Occipital lobe (tissue), 2 donors: ENCODE results near the gene SENP7. TPM values are rescaled to one million over a fixed set of nuclear protein-coding genes. Genes with fewer than 3 reads are reported as not detected.
"Not testable (repeated sequence)": the region's sequence is repeated elsewhere in the genome, so short reads cannot be mapped to it uniquely, and the experiment has no call there.

Source experiments
- DNase-seq: peaks from one replicate; lab custom pipeline; 2025; lab: John Stamatoyannopoulos, UW
- total RNA-seq: library from RNA; depleted of rRNA; stranded (reverse); fragments of >200 nt; gene quantifications from one replicate; pipeline ENCODE4 v1.2.3, GENCODE V29; 2014

The SENP7 gene
- total RNA-seq, 1 donor from 2014 or later = 107 TPM

DNA sequence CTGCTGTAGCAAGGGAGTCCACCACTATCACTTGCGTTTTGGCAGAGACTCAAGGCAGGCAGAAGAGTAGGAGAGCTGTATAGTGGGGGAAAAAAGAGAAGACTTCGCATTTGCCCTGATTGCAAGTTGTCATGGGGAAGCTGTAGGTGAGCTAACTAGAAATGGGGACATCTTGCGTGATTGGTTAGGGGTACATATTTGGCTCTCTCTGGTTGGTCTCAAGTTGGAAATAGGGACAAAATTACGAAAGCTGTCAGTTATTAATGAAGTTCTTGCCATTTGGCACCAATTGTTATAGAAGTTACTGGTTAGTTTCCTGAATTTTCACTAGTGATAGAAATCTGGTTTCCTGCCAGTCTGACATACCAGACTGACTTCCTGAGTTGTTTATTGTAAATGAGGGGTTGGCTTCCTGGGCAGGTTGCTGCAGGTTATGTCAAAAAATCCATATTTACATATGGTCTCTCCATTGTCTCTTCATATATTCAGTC, 8.2 kb upstream of the SENP7 start:
- no peak for DNase-seq

DNA sequence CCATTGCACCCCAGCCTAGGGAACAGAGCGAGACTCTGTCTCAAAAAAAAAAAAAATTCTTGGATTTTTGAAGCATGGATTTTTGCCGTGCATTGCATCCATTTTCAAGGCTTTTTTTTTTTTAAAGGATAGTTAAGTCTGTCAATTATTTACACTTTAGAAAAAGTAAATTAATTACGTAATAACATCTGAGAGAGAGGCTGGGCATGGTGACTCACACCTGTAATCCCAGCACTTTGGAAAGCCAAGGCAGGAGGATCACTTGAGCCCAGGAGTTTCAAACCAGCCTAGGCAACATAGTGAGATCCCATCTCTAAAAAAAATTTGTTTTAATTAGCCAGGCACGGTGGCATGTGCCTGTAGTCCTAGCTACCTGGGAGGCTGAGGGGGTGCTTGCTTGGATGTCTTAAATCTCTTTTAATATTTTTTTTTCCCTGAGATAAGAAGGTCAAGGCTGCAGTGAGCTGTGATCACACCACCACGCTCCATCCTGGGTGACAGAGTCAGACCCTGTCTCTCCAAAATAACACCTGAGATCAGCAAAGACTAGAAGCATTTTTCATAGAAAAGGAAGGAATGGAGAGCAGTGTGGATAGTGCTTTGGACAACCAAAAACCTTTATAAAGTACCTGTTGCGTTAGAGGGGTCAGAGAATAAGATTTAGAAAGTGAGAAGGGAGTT, 6.8 kb upstream of the SENP7 start:
- DNase-seq = no peak

DNA sequence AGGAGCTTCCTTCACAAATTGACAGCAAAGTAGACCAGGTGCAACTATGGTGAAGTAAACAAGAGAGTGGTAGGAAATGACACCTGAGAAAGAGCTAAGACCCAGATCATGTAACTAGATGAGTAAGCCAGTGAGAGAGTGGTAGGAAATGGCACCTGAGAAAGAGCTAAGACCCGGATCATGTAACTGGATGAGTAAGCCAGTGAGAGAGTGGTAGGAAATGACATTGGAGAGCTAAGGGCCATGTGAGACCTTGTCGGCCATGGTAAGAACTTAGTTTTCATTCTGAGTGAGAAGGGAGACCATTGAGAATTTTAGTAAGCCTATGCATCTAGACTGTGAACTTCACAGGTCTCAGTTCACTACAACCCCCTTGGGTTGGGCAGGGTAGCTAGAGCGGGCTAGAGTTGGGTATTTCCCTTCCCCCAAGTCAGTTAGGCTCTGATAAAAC, 5.4 kb upstream of the SENP7 start:
- no peak for DNase-seq

DNA sequence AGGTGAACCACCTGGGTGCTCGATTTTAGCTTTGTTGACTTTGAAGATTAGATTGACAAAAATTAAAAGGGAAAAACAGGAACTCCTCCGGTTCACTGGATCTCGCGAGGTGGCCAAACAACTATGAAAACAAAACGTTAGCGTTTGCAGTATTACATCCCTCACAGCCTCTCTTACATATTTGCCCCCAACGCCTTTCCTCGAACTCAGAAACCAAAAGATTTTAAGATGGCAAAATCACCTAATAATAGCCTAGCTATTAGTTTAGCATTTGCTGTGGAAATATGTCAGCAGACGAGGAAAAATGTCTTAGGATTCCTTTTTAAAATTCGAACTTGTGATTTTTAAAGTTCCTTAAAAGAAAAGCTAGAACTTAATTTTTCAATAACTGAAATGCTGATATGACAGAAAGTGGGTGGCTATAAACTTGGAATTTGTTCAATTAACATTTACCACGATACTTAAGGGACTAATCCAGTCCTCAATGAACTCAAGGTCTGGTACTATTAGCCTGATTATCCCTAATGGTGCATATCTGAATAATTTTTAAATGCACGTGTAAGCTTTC, 491 bp upstream of the SENP7 start:
- DNase-seq = no peak

DNA sequence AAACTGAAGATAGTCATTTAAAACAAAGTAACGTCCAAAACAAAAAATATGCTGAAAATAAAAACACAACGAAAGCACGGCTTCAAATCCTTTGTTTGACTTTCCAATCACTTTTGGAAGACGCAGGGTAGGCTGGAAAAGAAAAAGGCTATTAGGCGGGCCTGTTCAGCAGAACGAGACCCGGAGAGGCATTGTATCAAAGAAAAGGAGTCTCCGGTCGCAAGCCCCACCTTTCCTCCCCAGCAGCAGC, 691 bp downstream of the SENP7 start:
- DNase-seq = no peak

DNA sequence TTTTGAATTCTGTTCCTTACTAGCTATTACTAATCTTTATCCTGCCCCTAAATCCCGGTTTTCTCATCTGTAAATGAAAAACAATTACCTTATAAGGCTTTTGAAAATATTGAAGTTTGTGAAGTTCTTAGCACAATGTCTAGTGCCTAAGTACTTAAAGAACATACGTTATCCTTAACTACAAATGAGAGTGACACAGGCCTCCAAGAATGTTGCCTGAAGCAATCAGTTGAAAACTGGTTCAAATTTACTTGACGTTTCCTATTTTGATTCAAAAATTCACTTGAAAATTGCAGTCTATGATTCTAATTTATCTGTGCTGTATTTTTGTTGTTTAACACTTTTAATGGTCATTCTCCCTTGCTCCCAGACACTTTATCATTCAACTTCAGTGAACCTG, 3.2 kb downstream of the SENP7 start:
- DNase-seq = no peak

DNA sequence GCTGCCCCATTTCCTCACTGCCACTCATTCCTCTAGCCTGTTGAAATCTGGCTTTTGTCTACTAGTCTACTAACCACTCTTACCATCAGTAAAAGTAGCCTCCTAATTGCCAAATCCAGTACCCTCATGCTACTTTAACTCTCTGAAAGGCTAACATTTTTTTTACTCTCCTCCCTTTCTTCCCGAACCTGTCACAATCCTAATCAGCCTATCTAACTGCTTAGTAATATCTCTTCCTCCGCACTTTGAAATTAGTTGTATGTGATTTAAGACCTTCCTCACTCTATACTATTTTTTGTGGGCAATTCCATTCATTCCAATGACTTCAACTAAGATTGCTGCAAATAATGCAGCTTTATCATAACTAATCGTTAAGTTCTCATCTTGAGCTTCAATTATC, 3.7 kb downstream of the SENP7 start:
- no peak for DNase-seq

DNA sequence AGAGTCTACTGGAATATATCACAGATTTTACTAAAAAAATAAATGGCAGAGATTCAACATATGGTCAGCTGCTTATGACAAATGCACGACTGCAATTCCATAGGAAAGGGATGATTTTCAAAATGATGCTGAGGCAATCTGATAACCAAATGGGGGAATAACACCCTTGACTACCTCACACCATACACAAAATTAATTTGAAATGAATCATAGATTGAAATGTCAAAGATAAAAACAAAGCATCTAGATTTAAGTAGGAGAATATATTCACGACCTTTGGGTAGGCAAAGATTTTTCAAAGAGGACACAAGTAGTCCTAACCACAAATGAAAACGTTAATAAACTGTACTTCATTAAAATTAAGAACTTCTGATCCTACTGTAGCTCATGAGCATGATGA, 11.2 kb downstream of the SENP7 start:
- DNase-seq = no peak

DNA sequence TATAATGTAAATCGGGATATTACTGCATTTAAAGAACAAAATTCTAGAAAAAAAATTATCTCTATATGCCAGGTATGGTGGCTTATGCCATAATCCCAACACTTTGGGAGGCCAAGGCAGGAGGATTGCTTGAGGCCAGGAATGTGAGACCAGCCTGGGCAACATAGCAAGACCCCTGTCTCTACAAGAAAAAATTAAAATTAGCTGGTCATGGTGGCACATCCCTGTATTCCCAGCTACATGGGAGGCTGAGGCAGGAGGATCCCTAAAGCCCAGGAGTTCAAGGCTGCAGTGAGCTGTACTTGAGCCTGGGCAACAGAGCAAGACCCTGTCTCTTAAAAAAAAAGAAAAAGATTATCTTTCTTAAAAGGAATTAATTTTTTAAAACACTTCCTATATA, 12.8 kb downstream of the SENP7 start:
- no peak for DNase-seq

DNA sequence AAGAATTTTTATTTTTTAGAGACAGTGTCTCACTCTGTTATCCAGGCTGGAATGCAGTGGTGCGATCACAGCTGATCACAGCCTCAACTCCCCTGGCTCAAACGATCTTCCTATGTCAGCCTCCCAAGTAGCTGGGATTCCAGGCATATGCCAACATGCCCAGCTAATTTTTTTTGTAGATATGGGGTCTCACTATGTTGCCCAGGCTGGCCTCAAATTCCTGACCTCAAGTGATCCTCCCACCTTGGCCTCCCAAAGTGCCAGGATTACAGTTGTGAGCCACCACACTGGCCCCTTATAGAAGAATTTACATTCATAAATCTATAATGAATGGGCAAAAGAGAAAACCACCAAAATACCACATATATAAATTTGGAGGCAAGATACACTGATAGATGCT, 15.2 kb downstream of the SENP7 start:
- DNase-seq = no peak

DNA sequence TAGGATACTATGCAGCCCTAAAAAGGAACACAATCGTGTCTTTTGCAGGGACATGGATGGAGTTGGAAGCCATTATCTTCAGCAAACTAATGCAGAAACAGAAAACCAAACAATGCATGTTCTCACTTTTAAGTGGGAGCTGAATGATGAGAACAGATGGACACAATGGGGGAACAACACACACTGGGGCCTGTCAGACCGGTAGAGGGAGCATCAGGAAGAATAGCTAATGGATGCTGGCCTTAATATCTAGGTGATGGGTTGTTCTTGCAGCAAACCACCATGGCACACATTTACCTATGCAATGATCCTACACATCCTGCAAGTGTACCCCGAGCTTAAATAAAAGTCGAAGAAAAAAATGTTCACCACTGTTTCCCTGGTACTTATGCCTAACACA, 17.5 kb downstream of the SENP7 start:
- DNase-seq = no peak

DNA sequence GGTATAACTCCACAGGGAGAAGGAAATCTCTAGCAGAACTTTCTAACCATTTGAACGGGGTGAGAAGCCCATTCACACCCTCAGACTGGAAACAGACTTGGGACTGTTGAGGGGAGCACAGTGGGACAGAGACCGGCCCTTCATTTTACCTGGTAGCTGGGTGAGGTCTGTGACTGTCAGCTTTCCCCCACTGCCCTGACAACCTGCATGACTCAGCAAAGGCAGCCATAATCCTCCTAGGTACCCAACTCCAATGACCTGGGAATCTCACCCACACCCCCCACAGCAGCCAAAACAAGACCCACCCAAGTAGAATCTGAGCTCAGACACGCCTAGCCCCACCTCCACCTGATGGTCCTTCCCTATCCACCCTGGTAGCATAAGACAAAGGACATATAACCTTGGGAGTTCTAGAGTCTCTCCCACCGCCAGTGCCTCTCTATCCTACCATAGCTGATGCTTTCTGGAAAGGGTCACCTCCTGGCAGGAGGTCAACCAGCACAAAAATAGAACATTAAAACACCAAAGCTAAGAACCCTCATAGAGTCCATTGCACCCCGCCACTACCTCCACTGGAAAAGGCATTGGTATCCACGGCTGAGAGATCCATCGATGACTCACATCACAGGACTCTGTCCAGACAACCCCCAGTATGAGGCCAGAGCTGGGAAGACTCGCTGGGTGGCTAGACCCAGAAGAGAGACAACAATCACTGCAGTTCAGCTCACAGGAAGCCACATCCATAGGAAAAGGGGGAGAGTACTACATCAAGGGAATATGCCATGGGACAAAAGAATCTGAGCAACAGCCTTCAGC, 28.0 kb downstream of the SENP7 start:
- no peak for DNase-seq

DNA sequence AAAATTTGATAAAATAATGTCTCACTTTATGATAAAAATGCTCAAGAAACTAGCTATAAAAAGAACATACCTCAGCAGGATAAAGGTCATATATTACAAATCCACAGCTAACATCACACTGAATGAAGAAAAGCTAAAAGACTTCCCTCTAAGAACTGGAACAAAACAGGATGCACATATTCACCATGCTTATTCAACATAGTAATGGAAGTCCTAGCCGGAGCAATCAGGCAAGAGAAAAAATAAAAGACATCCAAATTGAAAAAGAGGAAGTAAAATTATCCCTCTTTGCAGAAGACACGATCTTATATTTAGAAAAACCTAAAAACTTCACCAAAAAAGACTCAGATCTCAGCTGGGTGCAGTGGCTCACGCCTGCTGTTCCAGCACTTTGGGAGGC, 34.0 kb downstream of the SENP7 start:
- DNase-seq = no peak

DNA sequence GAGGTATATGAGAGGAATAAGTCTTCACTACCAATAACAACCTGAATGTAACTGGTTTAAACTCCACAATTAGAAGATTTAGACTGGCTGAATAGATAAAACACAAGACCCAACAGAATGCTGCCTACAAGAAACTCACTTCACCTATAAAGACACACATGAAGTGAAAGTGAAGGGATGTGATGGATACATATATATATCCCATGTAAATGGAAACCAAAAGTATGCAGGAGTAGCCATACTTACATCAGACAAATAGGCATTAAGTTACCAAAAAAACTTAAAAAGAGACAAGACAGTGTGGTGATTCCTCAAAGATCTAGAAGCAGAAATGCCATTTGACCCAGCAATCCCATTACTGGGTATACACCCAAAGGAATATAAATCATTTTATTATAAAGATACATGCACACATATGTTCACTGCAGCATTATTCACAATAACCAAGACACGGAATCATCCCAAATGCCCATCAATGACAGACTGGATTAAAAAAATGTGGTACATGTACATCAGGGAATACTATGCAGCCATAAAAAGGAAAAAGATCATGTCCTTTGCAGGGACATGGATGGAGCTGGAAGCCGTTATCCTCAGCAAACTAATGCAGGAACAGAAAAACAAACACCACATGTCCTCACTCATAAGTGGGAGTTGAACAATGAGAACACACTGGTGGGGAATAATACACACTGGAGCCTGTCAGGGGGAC, 38.0 kb downstream of the SENP7 start:
- DNase-seq = not testable (repeated sequence)

DNA sequence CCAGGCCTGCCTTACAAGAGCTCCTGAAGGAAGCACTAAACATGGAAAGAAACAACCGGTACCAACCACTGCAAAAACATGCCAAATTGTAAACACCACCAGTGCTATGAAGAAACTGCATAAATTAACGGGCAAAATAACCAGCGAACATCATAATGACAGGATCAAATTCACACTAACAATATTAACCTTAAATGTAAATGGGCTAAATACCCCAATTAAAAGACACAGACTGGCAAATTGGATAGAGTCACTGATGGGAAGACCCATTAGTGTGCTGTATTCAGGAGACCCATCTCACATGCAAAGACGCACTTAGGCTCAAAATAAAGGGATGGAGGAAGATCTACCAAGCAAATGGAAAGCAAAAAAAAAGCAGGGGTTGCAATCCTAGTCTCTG, 44.3 kb downstream of the SENP7 start:
- DNase-seq = not testable (repeated sequence)

DNA sequence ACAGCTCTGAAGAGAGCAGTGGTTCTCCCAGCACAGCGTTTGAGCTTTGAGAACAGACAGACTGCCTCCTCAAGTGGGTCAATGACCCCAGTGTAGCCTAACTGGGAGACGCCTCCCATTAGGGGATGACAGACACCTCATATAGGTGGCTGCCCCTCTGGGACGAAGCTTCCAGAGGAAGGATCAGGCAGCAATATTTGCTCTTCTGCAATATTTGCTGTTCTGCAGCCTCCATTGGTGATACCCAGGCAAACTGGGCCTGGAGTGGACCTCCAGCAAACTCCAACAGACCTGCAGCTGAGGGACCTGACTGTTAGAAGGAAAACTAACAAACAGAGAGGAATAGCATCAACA, 45.7 kb downstream of the SENP7 start:
- not testable (repeated sequence) for DNase-seq

DNA sequence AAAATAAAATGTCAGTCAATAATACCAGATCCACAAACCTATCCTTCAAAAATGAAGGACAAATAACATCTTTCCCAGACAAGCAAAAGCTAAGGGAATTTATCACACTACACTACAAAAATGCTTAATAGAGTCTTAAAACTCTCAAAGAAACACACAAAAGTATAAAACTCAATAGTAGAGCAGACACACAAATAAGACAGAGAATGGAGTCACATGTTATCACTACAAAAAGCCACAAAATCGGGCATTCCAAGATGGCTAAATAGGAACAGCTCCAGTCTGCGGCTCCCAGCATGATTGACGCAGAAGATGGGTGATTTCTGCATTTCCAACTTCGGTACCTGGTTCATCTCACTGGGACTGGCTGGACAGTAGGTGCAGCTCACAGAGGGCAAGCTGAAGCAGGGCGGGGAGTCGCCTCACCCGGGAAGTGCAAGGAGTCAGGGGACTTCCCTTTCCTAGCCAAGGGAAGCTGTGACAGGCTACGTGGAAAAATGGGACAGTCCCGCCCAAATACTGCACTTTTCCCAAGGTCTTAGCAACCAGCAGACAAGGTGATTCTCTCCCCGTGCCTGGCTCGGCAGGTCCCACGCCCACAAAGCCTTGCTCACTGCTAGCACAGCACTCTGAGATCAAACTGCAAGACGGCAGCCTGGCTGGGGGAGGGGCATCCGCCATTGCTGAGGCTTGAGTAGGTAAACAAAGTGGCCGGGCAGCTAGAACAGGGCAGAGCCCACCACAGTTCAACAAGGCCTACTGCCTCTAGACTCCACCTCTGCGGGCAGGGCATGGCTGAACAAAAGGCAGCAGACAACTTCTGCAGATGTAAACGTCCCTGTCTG, 46.3 kb downstream of the SENP7 start:
- no peak for DNase-seq

DNA sequence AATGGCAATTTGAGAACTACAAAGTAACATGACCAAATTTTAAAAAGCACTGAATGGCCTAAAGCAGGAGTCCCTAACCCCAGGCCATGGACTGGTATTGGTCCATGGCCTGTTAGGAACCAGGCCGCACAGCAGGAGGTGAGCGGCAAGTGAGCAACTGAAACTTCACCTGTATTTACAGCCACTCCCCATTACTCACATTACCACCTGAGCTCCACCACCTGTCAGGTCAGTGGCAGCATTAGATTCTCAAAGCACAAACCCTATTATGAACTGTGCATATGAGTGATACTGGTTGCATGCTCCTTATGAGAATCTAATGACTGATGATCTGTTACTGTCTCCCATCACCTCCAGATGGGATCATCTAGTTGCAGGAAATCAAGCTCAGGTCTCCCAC, 48.8 kb downstream of the SENP7 start:
- DNase-seq = no peak

DNA sequence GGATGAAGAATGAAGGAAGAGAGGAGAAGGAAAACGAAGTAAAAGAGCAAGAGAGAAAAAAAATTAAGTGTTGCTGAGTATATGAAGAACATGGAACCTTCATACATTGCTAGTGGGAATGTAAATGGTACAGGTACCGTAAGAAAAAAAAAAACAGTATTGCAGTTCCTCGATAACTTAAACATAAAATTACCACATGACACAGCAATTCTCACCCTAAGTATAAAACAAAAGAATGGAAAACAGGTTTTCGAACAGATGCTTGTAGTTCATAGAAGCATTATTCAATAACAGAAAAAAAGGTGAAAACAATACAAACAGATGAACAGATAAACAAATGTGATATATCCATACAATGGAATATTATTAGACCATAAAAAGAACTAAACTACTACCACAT, 51.6 kb downstream of the SENP7 start:
- no peak for DNase-seq

DNA sequence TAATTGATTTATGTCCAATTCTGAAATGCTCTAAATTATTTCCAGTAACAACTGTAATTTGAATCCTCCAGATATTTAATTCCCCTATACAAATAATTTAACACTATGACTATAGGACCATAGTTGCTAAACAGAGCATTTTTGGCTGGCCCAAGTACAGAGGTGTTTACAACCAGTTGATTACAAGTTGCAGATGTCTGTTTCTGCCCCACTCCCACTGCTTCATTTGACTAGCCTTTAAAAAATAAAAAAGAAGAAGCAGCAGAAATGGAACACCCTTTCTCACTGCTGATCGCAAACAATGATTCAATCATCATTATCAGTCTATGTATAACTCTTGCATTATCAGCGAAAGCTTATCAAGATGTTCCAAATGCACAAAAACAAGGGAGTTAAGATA, 54.6 kb downstream of the SENP7 start:
- DNase-seq = no peak

DNA sequence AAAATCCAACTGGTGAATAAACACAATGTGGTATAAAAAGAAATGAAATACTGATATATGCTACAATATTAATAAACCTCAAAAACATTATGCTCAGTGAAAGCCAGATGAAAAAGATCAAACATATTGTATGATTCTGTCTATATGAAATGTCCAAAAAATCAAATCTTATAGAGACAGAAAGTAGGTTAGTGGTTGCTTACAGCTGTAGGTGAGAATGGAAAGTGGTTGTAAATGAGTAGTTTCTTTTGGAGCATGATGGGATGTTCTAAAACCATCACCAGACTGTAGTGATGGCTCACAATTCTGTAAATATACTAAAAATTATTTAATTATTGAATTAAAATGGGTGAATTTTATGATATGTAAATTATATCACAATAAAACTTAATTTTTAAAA, 58.4 kb downstream of the SENP7 start:
- no peak for DNase-seq
